WTC11 (cell line): ENCODE results near the gene ADD2.

Experiments used
- ATF2 ChIP-seq: sonication (generic); formaldehyde crosslinking; IDR thresholded peaks from 2 replicates; pipeline ENCODE4 v1.8.1; 2022; ENCODE audit warnings: low read depth, missing genetic modification reagents, borderline replicate concordance
- CREB1 ChIP-seq: sonication (generic); formaldehyde crosslinking; IDR thresholded peaks from 2 replicates; pipeline ENCODE4 v1.8.0; 2023; ENCODE audit warnings: mild to moderate bottlenecking, missing genetic modification reagents
- JAZF1 ChIP-seq: fragments of 250-450 bp; sonication (Bioruptor Pico); IDR thresholded peaks from 2 replicates; pipeline ENCODE4 v1.9.0; 2021; ENCODE audit warnings: moderate library complexity, mild to moderate bottlenecking, inconsistent platforms
- TEAD1 ChIP-seq: sonication (generic); formaldehyde crosslinking; IDR thresholded peaks from 2 replicates; pipeline ENCODE4 v1.8.0; 2022; ENCODE audit warnings: mild to moderate bottlenecking, missing genetic modification reagents
- ZNF416 ChIP-seq: fragments of 250-450 bp; sonication (Bioruptor Pico); IDR thresholded peaks from 2 replicates; pipeline ENCODE4 v1.9.0; 2021; ENCODE audit warnings: mild to moderate bottlenecking, inconsistent platforms
- ZSCAN18 ChIP-seq: fragments of 250-450 bp; sonication (Bioruptor Pico); IDR thresholded peaks from 2 replicates; pipeline ENCODE4 v2.1.2; 2022; ENCODE audit warnings: mild to moderate bottlenecking, moderate library complexity
- TF ChIP-seq, protein P1 (sequence below): sonication (generic); formaldehyde crosslinking; IDR thresholded peaks from 2 replicates; pipeline ENCODE4 v1.8.1; 2023; ENCODE audit warnings: mild to moderate bottlenecking, missing genetic modification reagents
- TF ChIP-seq, protein P2 (sequence below): fragments of 200-600 bp; IDR thresholded peaks from 2 replicates; pipeline ENCODE4 v1.8.0; 2022; ENCODE audit warnings: antibody characterized with exemption

- TF ChIP-seq, protein P1, sequence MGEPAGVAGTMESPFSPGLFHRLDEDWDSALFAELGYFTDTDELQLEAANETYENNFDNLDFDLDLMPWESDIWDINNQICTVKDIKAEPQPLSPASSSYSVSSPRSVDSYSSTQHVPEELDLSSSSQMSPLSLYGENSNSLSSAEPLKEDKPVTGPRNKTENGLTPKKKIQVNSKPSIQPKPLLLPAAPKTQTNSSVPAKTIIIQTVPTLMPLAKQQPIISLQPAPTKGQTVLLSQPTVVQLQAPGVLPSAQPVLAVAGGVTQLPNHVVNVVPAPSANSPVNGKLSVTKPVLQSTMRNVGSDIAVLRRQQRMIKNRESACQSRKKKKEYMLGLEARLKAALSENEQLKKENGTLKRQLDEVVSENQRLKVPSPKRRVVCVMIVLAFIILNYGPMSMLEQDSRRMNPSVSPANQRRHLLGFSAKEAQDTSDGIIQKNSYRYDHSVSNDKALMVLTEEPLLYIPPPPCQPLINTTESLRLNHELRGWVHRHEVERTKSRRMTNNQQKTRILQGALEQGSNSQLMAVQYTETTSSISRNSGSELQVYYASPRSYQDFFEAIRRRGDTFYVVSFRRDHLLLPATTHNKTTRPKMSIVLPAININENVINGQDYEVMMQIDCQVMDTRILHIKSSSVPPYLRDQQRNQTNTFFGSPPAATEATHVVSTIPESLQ (CRISPR knock-in tag), result no peak
- no peak for TF ChIP-seq CREB1 (CRISPR knock-in tag)
- TF ChIP-seq ZNF416, result no peak
- TF ChIP-seq, protein P2, sequence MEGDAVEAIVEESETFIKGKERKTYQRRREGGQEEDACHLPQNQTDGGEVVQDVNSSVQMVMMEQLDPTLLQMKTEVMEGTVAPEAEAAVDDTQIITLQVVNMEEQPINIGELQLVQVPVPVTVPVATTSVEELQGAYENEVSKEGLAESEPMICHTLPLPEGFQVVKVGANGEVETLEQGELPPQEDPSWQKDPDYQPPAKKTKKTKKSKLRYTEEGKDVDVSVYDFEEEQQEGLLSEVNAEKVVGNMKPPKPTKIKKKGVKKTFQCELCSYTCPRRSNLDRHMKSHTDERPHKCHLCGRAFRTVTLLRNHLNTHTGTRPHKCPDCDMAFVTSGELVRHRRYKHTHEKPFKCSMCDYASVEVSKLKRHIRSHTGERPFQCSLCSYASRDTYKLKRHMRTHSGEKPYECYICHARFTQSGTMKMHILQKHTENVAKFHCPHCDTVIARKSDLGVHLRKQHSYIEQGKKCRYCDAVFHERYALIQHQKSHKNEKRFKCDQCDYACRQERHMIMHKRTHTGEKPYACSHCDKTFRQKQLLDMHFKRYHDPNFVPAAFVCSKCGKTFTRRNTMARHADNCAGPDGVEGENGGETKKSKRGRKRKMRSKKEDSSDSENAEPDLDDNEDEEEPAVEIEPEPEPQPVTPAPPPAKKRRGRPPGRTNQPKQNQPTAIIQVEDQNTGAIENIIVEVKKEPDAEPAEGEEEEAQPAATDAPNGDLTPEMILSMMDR, result no peak
- no peak for TF ChIP-seq ZSCAN18 (CRISPR knock-in tag)
- TF ChIP-seq JAZF1 (CRISPR knock-in tag), result no peak
- no peak for TF ChIP-seq ATF2 (CRISPR knock-in tag)
- TF ChIP-seq TEAD1 (CRISPR knock-in tag), result no peak
These were observed 11.5 kb upstream of the ADD2 start for GRCh38 chr2:70779491-70779890.
